ENCODE data around the gene DIRAS1.

GRCh38 chr19:2758601-2759313, 37.6 kb upstream of the DIRAS1 start:
- no peak for TF ChIP-seq CTCF (conservative IDR thresholded peaks at IDR 0.05 in 1 of 2, IDR thresholded peaks at IDR 0.05 in 1 of 2; ENCODE audit: extremely low read depth in 1 of 2, insufficient read depth in 1 of 2, low read depth in 1 of 2, low read length in 2 of 2)
- TF ChIP-seq EZH2 (IDR thresholded peaks at IDR 0.05; ENCODE audit: borderline replicate concordance, low read length): no peak
